GM13976 (cell line): ENCODE results near the gene BEST3.

Experiments used
- DNase-seq: peaks from one replicate; pipeline ENCODE4 v3.0.0; 2012; ENCODE audit warnings: low spot score
- CTCF ChIP-seq: IDR thresholded peaks from 2 replicates; pipeline ENCODE4 v1.5.1; 2012; ENCODE audit warnings: borderline replicate concordance, mild to moderate bottlenecking; ENCODE audit not compliant: insufficient read depth; ENCODE audit errors: extremely low read depth, missing control alignments, control extremely low read depth
- in situ Hi-C: fragments of 300-500 bp; cut with MboI; formaldehyde crosslinking; loops from one replicate; pipeline ENCODE4 v1.12.0; 2022; ENCODE audit warnings: low sequenced_read_pairs, mixed read lengths, inconsistent platforms; ENCODE audit not compliant: unreplicated experiment

The BEST3 gene

GRCh38 chr12:69698769-69699540 lies at the start of gene BEST3:
TSS of gene BEST3 (minus strand) at chr12:69699303. CDS start at chr12:69697798, 1,505 bp downstream.
- in situ Hi-C loops = no loop called here
- DNase-seq = no peak
- TF ChIP-seq CTCF = no peak

- TF ChIP-seq CTCF = no peak
- in situ Hi-C loops = no loop called here
- DNase-seq = no peak
These were observed 45.0 kb upstream of the BEST3 start for GRCh38 chr12:69744109-69744508.

GRCh38 chr12:69739287-69740191 lies 40.4 kb upstream of the BEST3 start:
- TF ChIP-seq CTCF = no peak
- in situ Hi-C loops = no loop called here
- peak; percentile 61 for DNase-seq

GRCh38 chr12:69738351-69739286 lies 39.5 kb upstream of the BEST3 start, which contains the start of gene RAB3IP:
TSS of gene RAB3IP (plus strand) at chr12:69738860. CDS start at chr12:69755409, 16,549 bp downstream.
- peak; percentile 99 for DNase-seq
- TF ChIP-seq CTCF = peak; percentile 86
- in situ Hi-C loops = no loop called here

- no peak for TF ChIP-seq CTCF
- in situ Hi-C loops = no loop called here
- DNase-seq = no peak
These were observed 34.5 kb upstream of the BEST3 start for GRCh38 chr12:69733638-69734037.

GRCh38 chr12:69732088-69732487 lies 33.0 kb upstream of the BEST3 start:
- TF ChIP-seq CTCF = no peak
- in situ Hi-C loops = no loop called here
- no peak for DNase-seq
